OCI-M1 (cell line): ENCODE measurements around the gene KNSTRN.

Source experiments
- DNase-seq: peaks from one replicate; lab custom pipeline; 2025; lab: John Stamatoyannopoulos, UW

KNSTRN gene

GRCh38 chr15:40399370-40399769 lies 16.8 kb downstream of the KNSTRN start:
- no peak for DNase-seq

GRCh38 chr15:40405501-40406381 lies 23.2 kb downstream of the KNSTRN start, which contains the start of gene IVD:
Gene IVD, plus strand, starts transcription at chr15:40405795. Its CDS starts 33 bp downstream, at chr15:40405828.
- peak; percentile 96 for DNase-seq

- DNase-seq, result no peak
Measured at GRCh38 chr15:40407330-40407990, 24.9 kb downstream of the KNSTRN start.

GRCh38 chr15:40409366-40409765 lies 26.8 kb downstream of the KNSTRN start:
- no peak for DNase-seq

GRCh38 chr15:40410476-40410875 lies 28.0 kb downstream of the KNSTRN start:
- DNase-seq, result no peak

GRCh38 chr15:40412095-40412759 lies 29.7 kb downstream of the KNSTRN start:
- DNase-seq, result no peak

GRCh38 chr15:40413036-40413435 lies 30.5 kb downstream of the KNSTRN start:
- no peak for DNase-seq

- no peak for DNase-seq
Measured at GRCh38 chr15:40414816-40415215, 32.3 kb downstream of the KNSTRN start.

- no peak for DNase-seq
Measured at GRCh38 chr15:40415226-40415625, 32.7 kb downstream of the KNSTRN start.

GRCh38 chr15:40416056-40416455 lies 33.5 kb downstream of the KNSTRN start:
- no peak for DNase-seq

GRCh38 chr15:40418126-40418525 lies 35.6 kb downstream of the KNSTRN start:
- no peak for DNase-seq

- no peak for DNase-seq
Measured at GRCh38 chr15:40420071-40420713, 37.7 kb downstream of the KNSTRN start.

GRCh38 chr15:40420793-40421192 lies 38.3 kb downstream of the KNSTRN start:
- no peak for DNase-seq

- peak; percentile 82 for DNase-seq
Measured at GRCh38 chr15:40421246-40422157, 39.0 kb downstream of the KNSTRN start.

- no peak for DNase-seq
Measured at GRCh38 chr15:40424483-40425115, 42.1 kb downstream of the KNSTRN start.

GRCh38 chr15:40425681-40426080 lies 43.2 kb downstream of the KNSTRN start:
- no peak for DNase-seq

- DNase-seq, result peak; percentile 68
Measured at GRCh38 chr15:40427188-40427587, 44.7 kb downstream of the KNSTRN start.

- DNase-seq, result no peak
Measured at GRCh38 chr15:40428185-40428584, 45.7 kb downstream of the KNSTRN start.

- DNase-seq, result no peak
Measured at GRCh38 chr15:40429068-40429710, 46.7 kb downstream of the KNSTRN start.

GRCh38 chr15:40430271-40430805 lies 47.8 kb downstream of the KNSTRN start:
- DNase-seq, result peak; percentile 65
